ENCODE data around the gene CCDC200.
"Not testable (repeated sequence)": the region's sequence is repeated elsewhere in the genome, so short reads cannot be mapped to it uniquely, and the experiment has no call there.

Gene CCDC200

GRCh38 chr17:43216369-43216761 is 12.1 kb downstream of the CCDC200 start:
- DNase-seq (ENCODE audit: low spot score), result no peak

DNA sequence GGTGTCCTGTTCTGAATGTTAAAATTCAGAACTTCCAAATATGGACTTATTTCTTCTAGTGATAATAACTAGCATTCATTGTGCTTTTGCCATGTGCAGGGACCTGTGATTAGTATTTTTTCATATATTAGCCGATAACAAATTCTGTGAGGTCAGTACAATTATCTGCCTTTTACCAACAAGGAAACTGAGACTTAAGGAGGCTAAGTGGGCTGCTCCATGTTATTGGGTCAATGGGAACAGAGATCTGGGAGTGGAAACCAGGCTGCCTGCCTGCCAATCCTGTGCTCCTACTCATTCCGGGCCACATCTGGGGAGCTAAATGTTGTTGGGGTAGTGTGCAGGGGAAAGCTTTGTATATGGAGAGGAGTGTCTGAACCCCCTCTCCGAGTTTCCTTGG is 13.1 kb downstream of the CCDC200 start:
- DNase-seq (ENCODE audit: low spot score), result no peak

GRCh38 chr17:43213545-43213944 is 14.9 kb downstream of the CCDC200 start:
- no peak for DNase-seq (ENCODE audit: low spot score)

DNA sequence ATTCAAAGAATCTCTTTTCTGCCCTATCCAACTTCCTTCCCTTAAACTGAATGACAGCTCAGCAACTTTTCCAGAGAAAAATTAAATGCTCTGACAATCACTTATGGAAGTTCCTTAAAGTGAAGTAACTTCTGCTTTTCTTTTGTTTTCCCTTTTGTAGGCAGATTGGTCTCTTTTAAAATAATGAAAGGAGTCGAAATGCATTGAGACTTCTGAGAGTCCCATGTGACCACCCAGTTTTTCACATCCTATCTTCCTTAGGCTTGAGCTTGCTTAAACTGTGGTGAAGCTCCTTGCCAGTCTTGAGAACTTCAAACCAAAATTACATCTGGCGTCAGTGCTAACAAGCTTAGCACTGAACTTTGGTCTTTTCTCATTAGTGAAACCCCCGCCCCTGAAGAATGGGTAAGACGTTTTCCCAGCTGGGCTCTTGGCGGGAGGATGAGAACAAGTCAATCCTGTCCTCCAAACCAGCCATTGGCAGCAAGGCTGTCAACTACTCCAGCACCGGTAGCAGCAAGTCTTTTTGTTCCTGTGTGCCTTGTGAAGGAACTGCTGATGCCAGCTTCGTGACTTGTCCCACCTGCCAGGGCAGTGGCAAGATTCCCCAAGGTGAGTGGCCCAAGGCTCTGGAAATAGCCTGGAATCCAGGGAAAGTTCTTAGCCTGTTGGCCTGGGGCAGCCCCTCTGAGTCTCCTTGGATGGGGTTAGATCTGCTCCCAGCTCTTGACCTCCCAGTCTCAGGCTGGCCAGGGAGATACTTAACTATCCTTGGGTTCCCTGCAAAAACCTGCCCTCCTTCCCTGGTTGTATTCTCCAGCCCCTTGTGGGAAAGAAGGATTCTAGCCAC is 15.6 kb downstream of the CCDC200 start:
- no peak for DNase-seq (ENCODE audit: low spot score)

DNA sequence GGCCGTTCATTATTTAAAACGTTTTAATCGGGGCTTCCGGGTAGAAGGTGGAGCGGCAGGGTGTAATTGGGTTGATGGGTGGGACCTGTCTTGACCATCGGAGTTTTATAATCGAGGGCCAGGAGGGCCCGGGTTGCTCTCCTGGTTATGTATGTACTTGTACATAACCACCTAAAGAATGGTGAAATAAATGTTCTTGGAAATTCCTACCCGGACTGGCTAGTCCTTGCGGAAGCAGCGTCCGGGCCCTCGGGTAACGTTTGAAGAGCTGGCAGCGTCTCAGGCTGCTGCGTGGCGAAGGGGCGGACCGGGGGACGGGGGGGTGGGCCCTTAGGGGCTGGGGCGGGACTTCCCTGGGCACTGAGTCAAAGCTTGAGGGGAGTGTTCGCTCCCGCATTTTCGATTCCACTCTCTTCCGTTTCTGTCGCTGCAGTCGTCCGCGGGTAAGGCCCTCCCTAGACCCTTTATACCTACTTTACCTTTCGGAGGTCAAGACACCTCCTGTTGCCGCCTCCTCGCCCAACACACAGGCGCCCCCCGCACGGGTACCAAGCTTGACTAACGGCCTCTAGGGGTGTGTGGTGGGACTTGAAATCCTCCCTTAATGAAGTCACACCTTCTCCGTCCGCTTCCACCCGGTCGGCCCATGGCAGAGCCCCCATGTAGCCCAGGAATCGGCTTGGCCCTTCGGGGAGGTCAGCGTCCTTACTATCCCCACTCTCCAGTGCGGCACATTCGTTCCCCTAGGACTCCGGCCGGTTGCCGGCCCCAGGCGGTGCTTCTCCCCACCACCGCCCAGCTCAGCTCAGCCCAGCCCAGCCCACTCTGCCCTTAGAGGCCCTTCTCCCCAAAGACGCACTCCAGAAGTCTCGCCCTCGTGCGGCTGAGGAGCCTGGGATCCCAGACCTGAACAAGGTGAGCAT is 16.7 kb downstream of the CCDC200 start, which contains the start of gene TMEM106A:
TMEM106A (plus strand) TSS at position 396 of the 923 bp plus-strand sequence. CDS start 1,167 bp downstream, outside the sequence.
- DNase-seq (ENCODE audit: low spot score), result peak; percentile 71

- no peak for DNase-seq (ENCODE audit: low spot score)
These were observed 17.3 kb downstream of the CCDC200 start for GRCh38 chr17:43211123-43211479.

- DNase-seq (ENCODE audit: low spot score), result no peak
These were observed 17.8 kb downstream of the CCDC200 start for GRCh38 chr17:43210576-43210975.

DNA sequence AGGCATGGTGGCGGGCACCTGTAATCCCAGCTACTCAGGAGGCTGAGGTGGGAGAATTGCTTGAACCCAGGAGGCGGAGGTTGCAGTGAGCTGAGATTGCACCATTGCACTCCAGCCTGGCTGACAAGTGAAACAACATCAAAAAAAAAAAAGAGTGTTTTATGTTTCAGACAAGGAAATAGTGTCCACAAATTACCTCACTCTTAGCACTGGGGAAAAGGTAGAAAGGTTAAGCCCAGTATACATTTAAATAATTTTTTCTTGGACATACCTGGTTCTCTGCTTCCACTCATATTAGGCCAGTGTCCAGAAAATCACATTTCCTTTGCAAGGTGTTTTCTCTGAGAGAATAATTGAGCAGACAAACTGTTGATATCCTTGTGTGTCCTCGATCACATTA is 25.4 kb downstream of the CCDC200 start:
- not testable (repeated sequence) for DNase-seq (ENCODE audit: low spot score)

DNA sequence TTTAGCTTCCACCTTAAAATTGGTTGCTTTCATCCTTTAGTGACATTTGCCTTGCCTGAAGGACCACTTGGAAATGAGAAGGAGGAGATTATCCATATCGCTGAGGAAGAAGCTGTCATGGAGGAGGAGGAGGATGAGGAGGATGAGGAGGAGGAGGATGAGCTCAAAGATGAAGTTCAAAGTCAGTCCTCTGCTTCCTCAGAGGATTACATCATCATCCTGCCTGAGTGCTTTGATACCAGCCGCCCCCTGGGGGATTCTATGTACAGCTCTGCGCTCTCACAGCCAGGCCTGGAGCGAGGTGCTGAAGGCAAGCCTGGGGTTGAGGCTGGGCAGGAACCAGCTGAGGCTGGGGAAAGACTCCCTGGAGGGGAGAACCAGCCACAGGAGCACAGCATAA is 28.3 kb downstream of the CCDC200 start:
- no peak for DNase-seq (ENCODE audit: low spot score)

GRCh38 chr17:43199633-43200032 is 28.8 kb downstream of the CCDC200 start:
- no peak for DNase-seq (ENCODE audit: low spot score)

- no peak for DNase-seq (ENCODE audit: low spot score)
These were observed 35.2 kb downstream of the CCDC200 start for GRCh38 chr17:43193251-43193650.

DNA sequence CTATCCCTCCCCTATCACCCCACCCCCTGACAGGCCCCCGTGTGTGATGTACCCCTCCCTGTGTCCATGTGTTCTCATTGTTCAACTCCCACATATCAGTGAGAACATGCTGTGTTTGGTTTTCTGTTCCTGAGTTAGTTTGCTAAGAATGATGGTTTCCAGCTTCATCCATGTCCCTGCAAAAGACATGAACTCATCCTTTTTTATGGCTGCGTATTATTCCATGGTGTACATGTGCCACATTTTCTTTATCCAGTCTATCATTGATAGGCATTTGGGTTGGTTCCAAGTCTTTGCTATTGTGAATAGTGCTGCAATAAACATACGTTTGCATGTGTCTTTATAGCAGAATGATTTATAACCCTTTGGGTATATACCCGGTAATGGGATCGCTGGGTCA is 41.8 kb downstream of the CCDC200 start:
- not testable (repeated sequence) for DNase-seq (ENCODE audit: low spot score)

- no peak for DNase-seq (ENCODE audit: low spot score)
These were observed 44.5 kb downstream of the CCDC200 start for GRCh38 chr17:43183921-43184320.

- peak; percentile 1 for DNase-seq (ENCODE audit: low spot score)
These were observed 52.3 kb downstream of the CCDC200 start for GRCh38 chr17:43176119-43176570.

DNA sequence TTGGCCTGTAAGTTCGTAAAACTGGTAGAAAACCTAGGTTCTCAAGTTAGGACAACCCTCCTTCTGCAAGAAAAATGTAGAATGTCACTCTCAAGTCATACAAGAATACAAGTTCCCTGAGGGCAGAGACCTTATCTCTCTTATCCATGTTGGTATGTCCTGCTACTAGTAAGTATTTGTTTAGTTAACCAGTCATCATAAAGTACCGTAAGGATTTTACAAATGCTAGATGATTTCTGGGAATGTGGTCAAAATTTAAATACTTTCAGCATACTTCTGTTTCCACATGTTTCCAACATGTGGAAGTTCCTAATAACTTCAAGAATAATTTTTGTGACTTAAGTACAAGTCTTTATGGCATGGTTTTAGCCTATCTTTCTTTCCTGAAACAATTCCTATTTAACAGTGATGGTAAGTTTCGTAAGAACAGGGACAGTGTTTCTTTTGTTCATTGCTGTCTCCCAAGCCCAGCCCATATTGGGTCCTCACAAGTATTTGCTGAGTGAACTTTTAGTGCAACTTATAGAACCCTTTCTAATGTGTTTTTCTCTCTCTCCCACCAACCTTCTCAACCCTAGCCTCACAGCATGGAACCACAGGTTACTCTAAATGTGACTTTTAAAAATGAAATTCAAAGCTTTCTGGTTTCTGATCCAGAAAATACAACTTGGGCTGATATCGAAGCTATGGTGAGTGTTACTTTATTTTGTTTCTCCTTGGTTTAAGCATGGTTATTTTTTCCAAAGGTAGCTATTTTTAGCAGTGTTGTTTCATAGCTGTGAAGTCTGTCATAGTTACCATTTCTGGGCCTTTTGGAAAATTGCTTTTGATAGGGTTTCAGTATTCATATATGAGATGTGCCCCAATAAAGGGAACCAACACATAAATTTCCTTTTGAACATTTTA is 53.0 kb downstream of the CCDC200 start:
- DNase-seq (ENCODE audit: low spot score), result no peak

DNA sequence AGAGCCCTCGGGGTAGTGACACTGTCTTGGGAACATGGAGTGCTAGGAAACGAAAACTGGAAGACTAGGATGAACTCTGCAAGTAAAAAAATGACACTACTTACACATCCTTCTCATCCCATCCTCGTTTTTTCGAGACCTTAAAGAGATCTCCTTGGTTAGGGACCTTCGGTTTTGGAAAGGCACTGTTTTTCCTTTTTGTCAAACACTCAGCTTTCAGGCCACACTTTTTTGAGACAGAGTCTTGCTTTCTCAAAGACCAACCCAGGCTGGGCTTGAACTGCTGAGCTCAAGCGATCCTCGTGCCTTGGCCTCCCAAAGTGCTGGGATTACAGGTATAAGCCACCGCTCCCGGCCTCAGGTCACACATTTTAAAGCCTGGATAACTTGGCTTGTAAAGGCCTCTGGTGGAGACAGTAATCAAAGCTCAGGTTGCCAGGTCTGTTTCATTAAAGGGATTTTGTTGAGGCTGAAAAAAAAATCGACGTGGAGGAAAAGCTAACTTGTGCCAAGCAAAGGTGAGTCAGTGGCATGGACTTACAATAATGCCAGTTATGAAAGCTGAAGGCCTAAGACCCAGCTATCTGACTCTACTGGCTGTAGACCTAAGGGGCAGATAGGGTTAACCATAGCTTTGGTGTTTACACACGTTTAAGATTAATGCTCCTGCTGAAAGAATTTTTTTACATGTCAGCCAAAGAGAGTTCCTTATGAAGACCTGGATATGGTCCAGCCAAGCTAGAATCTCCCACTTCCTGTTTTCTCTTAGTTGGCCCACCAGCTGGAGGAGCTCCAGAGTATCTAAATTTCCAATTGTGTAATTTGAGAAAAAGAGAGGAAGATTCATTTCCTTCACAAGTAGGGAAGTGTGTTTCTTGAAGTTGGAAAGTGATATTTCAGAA is 56.6 kb downstream of the CCDC200 start:
- peak; percentile 8 for DNase-seq (ENCODE audit: low spot score)
